Head of caudate nucleus (tissue), 42 donors: ENCODE data around the gene KITLG.
"Not testable (repeated sequence)": the region's sequence is repeated elsewhere in the genome, so short reads cannot be mapped to it uniquely, and the experiment has no call there.

Experiments
- DNase-seq, 42 donors: peaks; one replicate each; pipeline versions ENCODE4 v3.0.0 to v3.0.0-alpha.2; 2020 to 2021; ENCODE audit warnings: mixed read lengths in 7 of 42
- intact Hi-C: fragments of 100-400 bp; cut with DNase I; formaldehyde crosslinking; loops from one replicate; pipeline ENCODE4 v1.15.0; 2022

Gene KITLG

GRCh38 chr12:88580051-88580871 is at the start of gene KITLG:
KITLG (minus strand) TSS chr12:88580471; CDS start chr12:88580278, 193 bp downstream.
- DNase-seq: peak; percentile 26 to 85 (median 66)
- intact Hi-C loops: no loop called here

- intact Hi-C loops: no loop called here
- no peak for DNase-seq
Measured at GRCh38 chr12:88628856-88629509, 48.7 kb upstream of the KITLG start.

GRCh38 chr12:88628035-88628434 is 47.8 kb upstream of the KITLG start:
- DNase-seq, intact Hi-C loops: not testable (repeated sequence)

- no peak for DNase-seq
- intact Hi-C loops: no loop called here
Measured at GRCh38 chr12:88627501-88627900, 47.2 kb upstream of the KITLG start.

- no peak for DNase-seq
- intact Hi-C loops: no loop called here
Measured at GRCh38 chr12:88625356-88625755, 45.1 kb upstream of the KITLG start.

- intact Hi-C loops: no loop called here
- DNase-seq: no peak
Measured at GRCh38 chr12:88624911-88625310, 44.6 kb upstream of the KITLG start.

- no peak for DNase-seq
- intact Hi-C loops: no loop called here
Measured at GRCh38 chr12:88623777-88624548, 43.7 kb upstream of the KITLG start.

GRCh38 chr12:88617352-88617751 is 37.1 kb upstream of the KITLG start:
- no peak for DNase-seq
- intact Hi-C loops: no loop called here

GRCh38 chr12:88615490-88615889 is 35.2 kb upstream of the KITLG start:
- DNase-seq: no peak
- intact Hi-C loops: no loop called here

GRCh38 chr12:88604646-88605045 is 24.4 kb upstream of the KITLG start:
- intact Hi-C loops: no loop called here
- no peak for DNase-seq

- no peak for DNase-seq
Measured at GRCh38 chr12:88600272-88600671, 20.0 kb upstream of the KITLG start.

GRCh38 chr12:88597365-88597764 is 17.1 kb upstream of the KITLG start:
- DNase-seq: no peak
- intact Hi-C loops: no loop called here

More at GRCh38 chr12:88600272-88600671, 20.0 kb upstream of the KITLG start:
- intact Hi-C loops: no loop called here

GRCh38 chr12:88595697-88596096 is 15.4 kb upstream of the KITLG start:
- no peak for DNase-seq
- intact Hi-C loops: no loop called here

GRCh38 chr12:88594780-88595179 is 14.5 kb upstream of the KITLG start:
- no peak for DNase-seq
- intact Hi-C loops: no loop called here

- intact Hi-C loops: no loop called here
Measured at GRCh38 chr12:88591343-88591742, 11.1 kb upstream of the KITLG start.

GRCh38 chr12:88590851-88591250 is 10.6 kb upstream of the KITLG start:
- intact Hi-C loops: no loop called here

More at GRCh38 chr12:88591343-88591742, 11.1 kb upstream of the KITLG start:
- DNase-seq: no peak

GRCh38 chr12:88585077-88585476 is 4.8 kb upstream of the KITLG start:
- DNase-seq: no peak

More at GRCh38 chr12:88590851-88591250, 10.6 kb upstream of the KITLG start:
- DNase-seq: no peak

GRCh38 chr12:88579601-88580050 is 645 bp downstream of the KITLG start:
- intact Hi-C loops: no loop called here

More at GRCh38 chr12:88585077-88585476, 4.8 kb upstream of the KITLG start:
- intact Hi-C loops: no loop called here

GRCh38 chr12:88579161-88579517 is 1.1 kb downstream of the KITLG start:
- intact Hi-C loops: no loop called here
- DNase-seq: peak in 9 of 42 donors; percentile 8 to 47 (median 16)

More at GRCh38 chr12:88579601-88580050, 645 bp downstream of the KITLG start:
- DNase-seq: peak in 39 of 42 donors; percentile 8 to 66 (median 41)
